T1000 (cell line): ENCODE measurements around the gene PUSL1.

Experiments
- DNase-seq: peaks from one replicate; lab custom pipeline; 2025; ENCODE audit warnings: mixed read lengths; lab: John Stamatoyannopoulos, UW

Gene PUSL1, protein sequence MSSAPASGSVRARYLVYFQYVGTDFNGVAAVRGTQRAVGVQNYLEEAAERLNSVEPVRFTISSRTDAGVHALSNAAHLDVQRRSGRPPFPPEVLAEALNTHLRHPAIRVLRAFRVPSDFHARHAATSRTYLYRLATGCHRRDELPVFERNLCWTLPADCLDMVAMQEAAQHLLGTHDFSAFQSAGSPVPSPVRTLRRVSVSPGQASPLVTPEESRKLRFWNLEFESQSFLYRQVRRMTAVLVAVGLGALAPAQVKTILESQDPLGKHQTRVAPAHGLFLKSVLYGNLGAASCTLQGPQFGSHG

GRCh38 chr1:1307923-1308755 is at the start of gene PUSL1, which contains the start of gene ACAP3:
PUSL1 (plus strand) TSS chr1:1308597; CDS start chr1:1308644, 47 bp downstream.
ACAP3 (minus strand) TSS chr1:1307930; CDS start chr1:1307815, 115 bp downstream.
- peak; percentile 91 for DNase-seq

- no peak for DNase-seq
These were observed 49.3 kb upstream of the PUSL1 start for GRCh38 chr1:1259119-1259488.

- no peak for DNase-seq
These were observed 48.9 kb upstream of the PUSL1 start for GRCh38 chr1:1259540-1259939.

DNA sequence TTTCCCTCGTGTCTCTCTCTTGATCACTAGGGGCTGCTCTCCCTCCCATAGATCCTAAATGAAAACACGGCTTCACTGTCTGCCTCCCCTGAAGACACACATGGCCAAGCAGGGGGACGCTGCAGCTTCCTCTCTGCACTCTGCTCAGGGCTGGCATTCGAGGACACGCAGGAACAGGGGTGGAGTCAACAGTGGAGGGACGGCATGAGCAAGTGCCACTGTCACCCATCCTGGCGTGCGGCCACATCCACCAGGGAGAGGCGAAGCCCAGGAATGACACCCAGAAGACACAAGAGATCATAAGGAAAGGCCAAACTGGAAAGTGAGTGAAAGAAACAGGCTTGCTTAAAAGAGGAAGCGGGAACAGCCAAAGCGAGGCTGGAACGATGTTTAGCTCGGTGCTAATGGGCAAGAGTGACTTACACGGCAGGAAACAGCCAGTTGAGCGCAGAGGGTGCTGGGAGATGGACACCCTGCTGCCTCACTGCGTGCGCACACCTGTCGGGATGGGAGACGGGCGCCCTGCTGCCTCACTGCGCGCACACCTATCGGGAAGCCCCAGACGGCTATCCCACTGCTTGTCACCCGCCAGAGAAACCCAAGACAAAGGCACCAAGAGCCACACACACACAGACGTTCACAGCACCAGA is 48.3 kb upstream of the PUSL1 start:
- no peak for DNase-seq

DNA sequence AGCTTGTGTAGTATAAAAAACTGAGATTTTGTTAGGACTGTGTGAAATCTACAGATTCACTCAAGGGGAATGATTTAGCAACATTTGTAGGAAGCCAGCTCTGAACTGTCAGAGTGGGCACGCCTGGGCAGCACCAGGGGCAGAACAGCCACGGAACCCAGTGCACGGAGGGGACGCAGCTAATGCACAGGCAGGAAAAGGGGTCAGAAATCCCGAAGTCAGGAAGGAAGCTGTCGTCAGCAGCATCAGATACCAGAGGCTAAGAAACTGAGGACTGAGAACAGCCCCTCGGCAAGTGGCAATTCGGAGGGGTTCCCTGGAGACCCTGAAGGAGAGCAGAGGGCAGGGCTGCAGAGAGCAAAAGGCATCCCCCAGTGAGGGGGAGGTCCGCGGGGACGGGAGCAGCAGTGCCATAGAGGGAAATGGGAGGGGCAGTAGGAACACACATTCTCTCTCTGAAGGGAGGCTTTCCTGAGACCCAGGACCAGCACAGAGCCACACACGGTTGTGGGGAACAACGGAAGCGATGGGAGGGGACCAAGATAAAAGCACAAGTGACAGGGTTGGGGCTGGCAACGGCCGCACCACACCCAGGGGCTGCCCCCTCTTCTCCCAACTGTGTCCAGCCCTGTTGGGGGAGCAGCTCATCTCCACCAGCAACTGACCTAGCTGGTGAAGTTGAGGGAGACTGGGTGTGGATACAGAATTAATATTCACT is 47.4 kb upstream of the PUSL1 start:
- no peak for DNase-seq

DNA sequence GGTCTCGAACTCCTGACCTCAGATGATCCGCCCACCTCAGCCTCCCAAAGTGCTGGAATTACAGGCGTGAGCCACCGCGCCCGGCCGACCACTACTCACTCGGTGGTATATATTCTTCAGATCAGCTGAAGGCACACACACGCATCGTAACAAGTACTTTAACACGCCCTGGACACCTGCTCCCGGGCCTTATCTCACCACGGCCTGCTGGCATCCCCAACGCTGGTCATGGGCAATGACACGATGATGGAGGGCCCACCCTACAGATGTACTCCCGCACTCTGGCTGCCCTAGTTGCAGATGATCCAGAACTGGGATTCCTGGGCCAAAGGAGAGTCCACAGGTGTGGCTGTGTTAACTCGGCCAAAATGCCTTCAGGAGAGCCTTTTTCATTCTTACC is 46.3 kb upstream of the PUSL1 start:
- no peak for DNase-seq

DNA sequence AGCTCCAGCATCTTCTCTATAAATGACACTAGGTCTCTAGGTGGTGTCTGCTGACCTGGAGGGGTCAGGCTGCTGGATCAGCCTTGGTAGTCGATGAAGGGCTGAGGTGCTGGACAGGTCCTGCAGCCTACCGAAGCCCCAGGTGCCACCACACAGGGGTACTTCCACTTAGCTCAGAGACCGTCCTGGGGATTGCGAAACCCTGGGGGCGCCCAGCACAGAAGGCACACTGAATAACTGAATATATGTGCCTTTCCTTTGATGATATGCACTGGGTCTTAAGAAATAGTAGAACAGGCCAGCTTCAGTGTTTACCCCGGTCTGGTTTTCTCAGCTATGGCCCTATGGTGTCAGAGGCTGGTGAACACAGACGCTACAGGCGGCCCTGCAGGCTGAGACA is 45.6 kb upstream of the PUSL1 start:
- no peak for DNase-seq

GRCh38 chr1:1264026-1264425 is 44.4 kb upstream of the PUSL1 start:
- no peak for DNase-seq

DNA sequence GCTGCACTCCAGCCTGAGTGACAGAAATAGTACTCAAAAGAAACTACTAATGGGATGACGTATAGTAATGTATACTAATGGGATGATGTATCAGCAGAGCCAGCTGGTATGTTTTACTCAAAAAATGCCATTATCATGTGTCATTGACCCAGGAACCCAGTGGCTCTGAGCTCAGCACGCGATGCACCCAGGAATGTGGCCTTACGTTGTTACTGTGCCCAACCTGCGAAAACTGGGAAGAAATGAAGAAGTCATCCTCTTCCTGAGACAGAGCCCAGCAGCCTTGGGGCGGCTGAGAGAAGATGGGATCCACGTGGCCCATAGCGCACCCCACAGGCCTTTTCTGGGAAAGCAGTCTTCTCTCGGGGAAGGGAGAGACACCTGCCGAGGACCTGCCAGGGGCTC is 43.5 kb upstream of the PUSL1 start:
- DNase-seq, result peak; percentile 91

DNA sequence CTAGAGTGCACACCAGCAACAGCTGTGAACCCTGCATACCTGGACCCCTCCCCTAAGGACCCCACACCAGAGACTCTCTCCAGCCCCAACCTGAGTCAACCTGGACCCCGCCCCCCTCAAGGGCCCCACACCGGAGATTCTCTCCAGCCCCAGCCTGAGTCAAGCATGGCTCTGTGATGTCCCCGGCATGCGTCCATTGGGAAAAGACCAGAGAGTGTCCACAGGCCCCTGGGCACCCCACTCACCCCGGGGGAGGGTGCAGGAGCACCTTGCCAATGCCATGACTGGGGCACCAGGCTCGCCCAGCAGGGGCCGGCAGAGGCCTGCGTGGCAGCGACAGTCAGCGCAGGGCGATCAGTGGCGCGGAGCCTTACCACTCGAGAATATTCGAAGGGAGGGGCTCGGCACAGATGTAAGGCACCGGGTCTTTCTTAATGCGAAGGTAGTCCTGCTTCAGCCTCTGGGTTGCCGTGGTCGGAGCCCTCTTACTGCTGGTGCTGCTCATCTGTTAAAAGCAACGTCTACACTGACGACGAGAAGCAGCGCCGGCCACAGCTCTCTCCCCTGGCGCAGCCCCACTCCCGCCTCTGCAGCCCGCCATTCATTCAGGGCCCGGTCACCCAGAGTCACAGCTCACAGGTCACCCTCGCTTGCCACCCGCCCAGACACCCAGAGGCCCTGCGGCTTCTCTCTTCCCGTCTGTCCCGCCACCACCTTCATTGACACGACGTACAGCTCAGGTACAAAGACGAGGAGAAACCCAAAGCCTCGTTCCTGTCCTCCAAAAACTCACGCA is 40.7 kb upstream of the PUSL1 start:
- no peak for DNase-seq

DNA sequence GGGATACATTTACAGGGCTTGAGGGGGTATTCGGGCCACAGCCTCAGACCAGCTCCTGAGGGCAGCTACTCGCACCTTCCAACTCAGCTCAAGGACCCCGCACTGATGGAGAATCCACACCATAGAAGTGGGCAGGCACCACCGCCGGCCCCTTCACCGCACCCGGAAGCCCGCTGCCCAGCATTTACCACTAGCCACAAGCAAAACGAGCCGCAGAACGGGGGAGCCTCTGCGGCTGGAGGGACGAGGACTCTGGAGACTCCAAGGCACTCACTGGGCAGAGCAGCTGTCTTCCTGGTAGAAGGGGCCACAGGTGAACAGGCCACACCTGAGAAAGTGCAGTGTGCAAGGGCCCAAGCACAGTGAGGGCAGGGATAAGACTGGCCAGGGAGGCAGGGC is 40.1 kb upstream of the PUSL1 start:
- DNase-seq, result no peak

DNA sequence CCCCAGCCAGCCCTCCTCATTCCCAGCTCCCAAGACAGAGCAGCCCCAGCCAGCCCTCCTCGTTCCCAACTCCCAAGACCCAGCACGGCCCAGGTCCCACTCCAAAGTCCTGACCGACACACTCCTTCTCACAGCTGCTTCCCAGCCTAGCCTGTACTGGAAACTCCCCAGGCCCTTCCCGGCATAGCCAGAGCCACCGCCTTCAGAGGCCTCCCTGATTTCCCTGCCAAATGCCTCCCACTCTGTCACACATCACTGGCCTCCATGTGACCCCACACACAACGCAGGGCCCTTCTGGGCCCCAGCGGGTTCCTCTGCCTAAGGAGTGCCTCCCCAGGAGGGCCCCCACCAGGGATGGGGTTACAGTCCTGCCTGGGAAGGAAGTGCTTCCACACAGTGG is 37.6 kb upstream of the PUSL1 start:
- no peak for DNase-seq

DNA sequence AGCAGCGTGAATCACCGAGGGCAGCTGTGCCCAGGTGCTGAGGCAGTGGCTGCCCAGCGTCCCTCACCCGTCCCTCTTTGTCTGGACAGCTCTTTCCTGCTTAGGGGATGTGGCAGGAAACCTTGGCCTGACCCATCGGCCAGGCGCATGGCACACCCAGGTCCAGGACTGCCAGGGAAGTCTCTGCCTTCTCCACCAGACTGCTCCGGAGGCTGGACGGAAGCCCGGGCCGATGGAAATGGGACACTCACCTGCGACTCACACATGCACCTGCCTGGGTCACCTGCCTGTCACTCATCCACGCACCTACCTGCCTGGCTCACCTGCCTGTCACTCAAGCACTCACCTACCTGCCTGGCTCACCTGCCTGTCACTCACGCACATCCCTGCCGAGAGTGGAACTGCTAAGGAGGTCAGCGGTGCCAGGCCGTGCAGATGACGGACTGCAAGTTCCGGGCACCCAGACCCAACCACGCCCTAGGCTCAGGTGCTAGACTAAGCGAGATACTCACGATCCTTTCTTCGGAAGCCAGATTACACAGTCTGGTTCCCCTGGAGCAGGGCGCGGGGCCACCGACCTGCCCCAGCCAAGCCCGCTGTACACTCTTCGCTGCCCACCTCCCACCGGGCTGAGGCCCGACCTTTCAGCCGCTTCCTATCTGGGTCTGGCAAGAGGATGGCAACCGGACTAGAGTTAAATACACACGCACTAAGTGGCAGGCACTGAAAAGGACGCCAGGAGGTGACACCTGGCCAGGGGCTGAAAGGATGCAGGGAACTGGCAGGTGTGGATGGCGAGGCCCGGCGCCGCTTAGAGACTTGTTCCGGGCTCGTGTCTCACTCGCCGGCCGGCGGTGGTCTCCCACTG is 35.8 kb upstream of the PUSL1 start:
- DNase-seq, result no peak

DNA sequence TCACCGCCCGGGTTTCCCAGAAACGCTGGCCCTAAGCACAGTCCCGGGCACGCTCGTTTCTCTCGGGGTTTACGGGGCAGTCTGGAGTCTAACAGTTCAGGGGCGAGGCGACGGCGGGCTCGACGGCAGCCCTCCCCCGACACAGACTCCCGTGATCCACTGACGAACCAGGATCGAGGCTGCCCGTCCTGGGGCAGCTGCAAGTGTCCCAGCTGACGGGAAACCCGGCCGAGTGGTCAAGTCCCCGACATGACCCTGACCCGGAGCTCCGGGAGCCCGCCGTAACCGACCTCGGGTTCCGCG is 35.2 kb upstream of the PUSL1 start:
- DNase-seq, result no peak

GRCh38 chr1:1273512-1274298 is 34.7 kb upstream of the PUSL1 start, which contains the start of gene UBE2J2:
UBE2J2 (minus strand) TSS chr1:1273854; CDS start chr1:1267992, 5,862 bp downstream.
- DNase-seq, result peak; percentile 81

GRCh38 chr1:1274299-1274930 is 34.0 kb upstream of the PUSL1 start:
- no peak for DNase-seq

GRCh38 chr1:1274931-1275431 is 33.4 kb upstream of the PUSL1 start:
- no peak for DNase-seq

GRCh38 chr1:1275836-1276235 is 32.6 kb upstream of the PUSL1 start:
- DNase-seq, result no peak

DNA sequence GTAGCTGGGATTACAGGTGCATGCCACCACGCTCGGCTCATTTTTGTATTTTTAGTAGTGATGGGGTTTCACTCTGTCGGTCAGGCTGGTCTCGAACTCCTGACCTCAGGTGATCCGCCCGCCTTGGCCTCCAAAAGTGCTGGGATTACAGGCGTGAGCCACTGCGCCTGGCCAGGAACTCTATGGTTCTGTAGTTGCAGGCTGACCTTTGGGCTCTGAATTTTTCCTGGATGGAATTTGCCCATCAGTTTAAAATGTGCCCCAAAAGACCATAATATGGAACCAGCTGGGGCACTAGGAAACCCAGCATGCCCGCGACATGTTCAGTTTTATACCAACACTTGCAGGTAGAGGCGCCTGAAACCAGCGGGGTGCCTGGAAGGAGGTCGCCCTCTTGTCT is 29.8 kb upstream of the PUSL1 start:
- DNase-seq, result no peak
